H4 (cell line): Measurements from ENCODE around the gene F8. TPM values are rescaled to one million over a fixed set of nuclear protein-coding genes. Genes with fewer than 3 reads are reported as not detected.

Experiments
- total RNA-seq: library from RNA; depleted of rRNA; stranded (reverse); fragments of >200 nt; shearing (Covaris generic); gene quantifications from 2 replicates; pipeline ENCODE4 v1.2.3, GENCODE V29; 2014; rRNA removed

Gene F8
- total RNA-seq, 1 experiment from 2014 or later, result 2.5 TPM

Other genes with a start within 250 kb of the F8 start
- gene MPP1, start 217.2 kb downstream of the F8 start, total RNA-seq, result 9.3 and 15.4 TPM in 2 replicates
- gene SMIM9, start 188.1 kb downstream of the F8 start, total RNA-seq, result not detected in 2 replicates
- gene F8A1, start 136.4 kb downstream of the F8 start, total RNA-seq, result 6.4 and 11.8 TPM in 2 replicates
- gene FUNDC2, start 4.1 kb upstream of the F8 start, total RNA-seq, result 61.2 and 73.0 TPM in 2 replicates
- gene CMC4, start 48.4 kb upstream of the F8 start, total RNA-seq, result 20.4 and 29.7 TPM in 2 replicates
- 4.1 and 4.5 TPM in 2 replicates for gene MTCP1, start 48.4 kb upstream of the F8 start, total RNA-seq
- 7.5 and 10.2 TPM in 2 replicates for gene BRCC3, start 48.8 kb upstream of the F8 start, total RNA-seq
- 126 and 140 TPM in 2 replicates for gene VBP1, start 193.7 kb upstream of the F8 start, total RNA-seq
- 1.6 and 2.6 TPM in 2 replicates for gene RAB39B, start 241.8 kb upstream of the F8 start, total RNA-seq